GM12801 (cell line): ENCODE results near the gene LPIN2.

ENCODE experiments used
- TF ChIP-seq, protein P1 (sequence below): IDR thresholded peaks from one replicate; pipeline ENCODE4 v1.5.1; 2011; ENCODE audit warnings: control low read depth; ENCODE audit not compliant: insufficient read length; ENCODE audit errors: extremely low read depth

The LPIN2 gene, protein sequence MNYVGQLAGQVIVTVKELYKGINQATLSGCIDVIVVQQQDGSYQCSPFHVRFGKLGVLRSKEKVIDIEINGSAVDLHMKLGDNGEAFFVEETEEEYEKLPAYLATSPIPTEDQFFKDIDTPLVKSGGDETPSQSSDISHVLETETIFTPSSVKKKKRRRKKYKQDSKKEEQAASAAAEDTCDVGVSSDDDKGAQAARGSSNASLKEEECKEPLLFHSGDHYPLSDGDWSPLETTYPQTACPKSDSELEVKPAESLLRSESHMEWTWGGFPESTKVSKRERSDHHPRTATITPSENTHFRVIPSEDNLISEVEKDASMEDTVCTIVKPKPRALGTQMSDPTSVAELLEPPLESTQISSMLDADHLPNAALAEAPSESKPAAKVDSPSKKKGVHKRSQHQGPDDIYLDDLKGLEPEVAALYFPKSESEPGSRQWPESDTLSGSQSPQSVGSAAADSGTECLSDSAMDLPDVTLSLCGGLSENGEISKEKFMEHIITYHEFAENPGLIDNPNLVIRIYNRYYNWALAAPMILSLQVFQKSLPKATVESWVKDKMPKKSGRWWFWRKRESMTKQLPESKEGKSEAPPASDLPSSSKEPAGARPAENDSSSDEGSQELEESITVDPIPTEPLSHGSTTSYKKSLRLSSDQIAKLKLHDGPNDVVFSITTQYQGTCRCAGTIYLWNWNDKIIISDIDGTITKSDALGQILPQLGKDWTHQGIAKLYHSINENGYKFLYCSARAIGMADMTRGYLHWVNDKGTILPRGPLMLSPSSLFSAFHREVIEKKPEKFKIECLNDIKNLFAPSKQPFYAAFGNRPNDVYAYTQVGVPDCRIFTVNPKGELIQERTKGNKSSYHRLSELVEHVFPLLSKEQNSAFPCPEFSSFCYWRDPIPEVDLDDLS

DNA sequence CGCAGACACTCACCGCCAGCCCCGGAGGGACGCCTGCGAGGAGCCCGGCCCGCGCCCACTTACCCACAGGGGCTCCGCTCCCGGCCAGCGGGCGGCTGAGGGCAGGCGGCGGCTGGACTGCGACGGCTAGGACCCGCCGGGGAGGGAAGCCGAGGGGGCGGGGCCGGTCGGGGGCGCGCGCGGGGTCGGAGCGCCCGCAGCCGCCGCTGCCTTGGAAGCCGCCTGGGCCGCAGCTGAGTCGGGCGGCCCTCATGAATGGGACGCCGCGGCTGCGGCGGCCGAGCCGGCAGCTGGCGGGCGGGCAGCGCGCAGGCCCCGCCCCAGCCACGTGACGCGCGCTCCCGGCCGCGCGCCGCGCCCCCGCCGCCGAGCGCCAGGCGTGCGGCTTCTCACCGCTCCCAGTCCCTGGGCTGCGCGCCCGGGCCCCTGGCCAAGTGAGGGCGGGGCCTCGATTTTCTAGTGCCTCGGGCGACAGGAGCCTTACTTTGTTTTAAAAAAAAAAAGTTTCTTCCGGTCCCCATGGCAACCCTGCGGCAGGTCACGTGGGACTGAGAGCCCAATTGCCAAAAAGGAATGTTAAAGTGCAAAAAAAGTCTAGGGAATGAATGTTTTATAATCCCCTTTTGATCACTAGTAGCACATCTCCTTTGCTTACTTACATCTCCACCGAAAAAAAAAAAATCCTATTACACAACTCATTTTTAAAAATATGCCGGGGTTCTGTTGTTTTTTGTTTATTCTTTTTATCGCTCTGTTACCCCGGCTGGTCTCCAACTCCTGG, at the start of gene LPIN2:
LPIN2 (minus strand) TSS at position 121 of the 781 bp plus-strand sequence. CDS start 52,304 bp downstream, outside the sequence.
- TF ChIP-seq, protein P1, sequence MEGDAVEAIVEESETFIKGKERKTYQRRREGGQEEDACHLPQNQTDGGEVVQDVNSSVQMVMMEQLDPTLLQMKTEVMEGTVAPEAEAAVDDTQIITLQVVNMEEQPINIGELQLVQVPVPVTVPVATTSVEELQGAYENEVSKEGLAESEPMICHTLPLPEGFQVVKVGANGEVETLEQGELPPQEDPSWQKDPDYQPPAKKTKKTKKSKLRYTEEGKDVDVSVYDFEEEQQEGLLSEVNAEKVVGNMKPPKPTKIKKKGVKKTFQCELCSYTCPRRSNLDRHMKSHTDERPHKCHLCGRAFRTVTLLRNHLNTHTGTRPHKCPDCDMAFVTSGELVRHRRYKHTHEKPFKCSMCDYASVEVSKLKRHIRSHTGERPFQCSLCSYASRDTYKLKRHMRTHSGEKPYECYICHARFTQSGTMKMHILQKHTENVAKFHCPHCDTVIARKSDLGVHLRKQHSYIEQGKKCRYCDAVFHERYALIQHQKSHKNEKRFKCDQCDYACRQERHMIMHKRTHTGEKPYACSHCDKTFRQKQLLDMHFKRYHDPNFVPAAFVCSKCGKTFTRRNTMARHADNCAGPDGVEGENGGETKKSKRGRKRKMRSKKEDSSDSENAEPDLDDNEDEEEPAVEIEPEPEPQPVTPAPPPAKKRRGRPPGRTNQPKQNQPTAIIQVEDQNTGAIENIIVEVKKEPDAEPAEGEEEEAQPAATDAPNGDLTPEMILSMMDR = no peak

GRCh38 chr18:3061581-3062312, 48.8 kb upstream of the LPIN2 start:
- TF ChIP-seq, protein P1 = no peak

GRCh38 chr18:3060667-3061580, 48.0 kb upstream of the LPIN2 start:
- TF ChIP-seq, protein P1 = no peak

GRCh38 chr18:3059272-3059671, 46.3 kb upstream of the LPIN2 start:
- TF ChIP-seq, protein P1 = no peak

GRCh38 chr18:3058328-3059191, 45.6 kb upstream of the LPIN2 start:
- TF ChIP-seq, protein P1 = no peak

GRCh38 chr18:3057526-3057925, 44.6 kb upstream of the LPIN2 start:
- TF ChIP-seq, protein P1 = no peak
